H1 (cell line): ENCODE measurements around the gene TNS4. TPM values are rescaled to one million over a fixed set of nuclear protein-coding genes. Genes with fewer than 3 reads are reported as not detected.

Source experiments
- CTCF ChIA-PET: fragments of 300-600 bp; sonication (Branson Sonifier 250); formaldehyde crosslinking; loops from one replicate; lab custom pipeline; 2021; ENCODE audit not compliant: partially characterized antibody; lab: Charles Lee
- POLR2A ChIA-PET: fragments of 300-600 bp; sonication (Branson Sonifier 250); formaldehyde crosslinking; loops from one replicate; lab custom pipeline; 2021; ENCODE audit warnings: inconsistent platforms; ENCODE audit not compliant: partially characterized antibody; lab: Charles Lee
- DNase-seq, 2 experiments: peaks; one replicate each; pipeline versions ENCODE4 v3.0.0 to v3.0.0-alpha.2; 2010 to 2022; ENCODE audit warnings: low spot score in 2 of 2, low read depth in 1 of 2, mixed read lengths in 1 of 2
- FAIRE-seq: peaks from 2 replicates; lab custom pipeline; 2011; peaks lifted over from hg19 to GRCh38; lab: Jason Lieb, UNC
- H2AFZ ChIP-seq: 2 replicates; pipeline ENCODE4 v1.8.1; 2012; ENCODE audit warnings: low read length, inconsistent platforms
- H2AK5ac ChIP-seq: 2 replicates; pipeline ENCODE4 v1.6.1; 2013; ENCODE audit warnings: low read depth, low read length
- H2BK120ac ChIP-seq: replicated peaks from 2 replicates; pipeline ENCODE3; 2013; ENCODE audit warnings: low read depth, low read length, inconsistent platforms
- H2BK12ac ChIP-seq: 2 replicates; pipeline ENCODE4 v1.6.1; 2013; ENCODE audit warnings: low read depth, low read length
- H2BK15ac ChIP-seq: 2 replicates; pipeline ENCODE4 v1.6.1; 2013; ENCODE audit warnings: low read length
- H2BK20ac ChIP-seq: 2 replicates; pipeline ENCODE4 v1.6.1; 2013; ENCODE audit warnings: low read length
- H2BK5ac ChIP-seq: 2 replicates; pipeline ENCODE4 v1.6.1; 2013; ENCODE audit warnings: low read depth, low read length
- H3K14ac ChIP-seq: 2 replicates; pipeline ENCODE4 v1.6.1; 2013; ENCODE audit warnings: inconsistent platforms; ENCODE audit not compliant: insufficient read length
- H3K18ac ChIP-seq: 2 replicates; pipeline ENCODE4 v1.6.1; 2013; ENCODE audit warnings: low read length; ENCODE audit errors: extremely low read depth
- H3K23ac ChIP-seq: 2 replicates; pipeline ENCODE4 v1.6.1; 2013; ENCODE audit warnings: inconsistent platforms; ENCODE audit not compliant: insufficient read length
- H3K23me2 ChIP-seq: 2 replicates; pipeline ENCODE4 v1.6.1; 2013; ENCODE audit warnings: low read depth, low read length
- H3K27ac ChIP-seq: 2 replicates; pipeline ENCODE4 v1.6.1; 2011; ENCODE audit warnings: low read depth, low read length, inconsistent platforms
- H3K27me3 ChIP-seq, 4 experiments: replicated peaks in 1 of 4; 1 replicate in 1 of 4; 2 replicates in 3 of 4; pipeline versions ENCODE4 v1.6.1 to v1.8.1; 2011 to 2013; ENCODE audit warnings: low read length in 3 of 4, mild to moderate bottlenecking in 3 of 4, inconsistent platforms in 2 of 4, mixed read lengths in 2 of 4, moderate library complexity in 1 of 4; ENCODE audit not compliant: control insufficient read depth in 3 of 4, insufficient read depth in 3 of 4; ENCODE audit errors: extremely low read depth in 1 of 4
- H3K36me3 ChIP-seq, 4 experiments: 2 replicates each; pipeline versions ENCODE4 v1.6.1 to v1.8.1; 2011 to 2013; ENCODE audit warnings: mild to moderate bottlenecking in 4 of 4, low read length in 3 of 4, moderate library complexity in 2 of 4, control low read depth in 1 of 4, inconsistent platforms in 1 of 4; ENCODE audit not compliant: insufficient read depth in 4 of 4, control insufficient read depth in 2 of 4
- H3K4ac ChIP-seq: replicated peaks from 2 replicates; pipeline ENCODE3; 2013; ENCODE audit warnings: low read length, low read depth, mixed read lengths, inconsistent platforms; ENCODE audit not compliant: insufficient read length
- H3K4me1 ChIP-seq, 4 experiments: replicated peaks in 1 of 4; 1 replicate in 1 of 4; 2 replicates in 3 of 4; pipeline versions ENCODE4 v1.6.1 to v1.8.1; 2011 to 2013; ENCODE audit warnings: low read length in 3 of 4, inconsistent platforms in 2 of 4, mixed read lengths in 1 of 4; ENCODE audit not compliant: insufficient read depth in 4 of 4, control insufficient read depth in 3 of 4
- H3K4me2 ChIP-seq, 2 experiments: 2 replicates each; pipeline versions ENCODE4 v1.6.1 to v1.8.1; 2011 to 2013; ENCODE audit warnings: low read depth in 2 of 2, low read length in 2 of 2, control low read depth in 1 of 2, inconsistent platforms in 1 of 2, mild to moderate bottlenecking in 1 of 2; ENCODE audit not compliant: insufficient read depth in 1 of 2
- H3K4me3 ChIP-seq, 4 experiments: fragments of 200-600, 300-600 bp in 1 of 4; sonication (generic), shearing (Covaris generic), sonication (Bioruptor Twin) in 1 of 4; 2 replicates each; pipeline versions ENCODE4 v1.5.1 to v1.8.1; 2011 to 2016; ENCODE audit warnings: low read length in 4 of 4, low read depth in 3 of 4, control low read depth in 2 of 4, inconsistent platforms in 2 of 4, mild to moderate bottlenecking in 2 of 4, mixed read lengths in 1 of 4, moderate library complexity in 1 of 4; ENCODE audit not compliant: insufficient read depth in 2 of 4; ENCODE audit errors: extremely low read depth in 1 of 4
- H3K56ac ChIP-seq: replicated peaks from 2 replicates; pipeline ENCODE3; 2013; ENCODE audit warnings: low read depth, mild to moderate bottlenecking, mixed read lengths, low read length, inconsistent platforms; ENCODE audit not compliant: insufficient read length
- H3K79me1 ChIP-seq: 2 replicates; pipeline ENCODE4 v1.6.1; 2013; ENCODE audit warnings: low read depth, low read length, control low read depth
- H3K79me2 ChIP-seq, 2 experiments: 2 replicates each; pipeline versions ENCODE4 v1.6.1 to v1.8.1; 2012 to 2013; ENCODE audit warnings: low read length in 2 of 2, mild to moderate bottlenecking in 2 of 2, inconsistent platforms in 1 of 2; ENCODE audit not compliant: insufficient read depth in 2 of 2, control insufficient read depth in 1 of 2
- H3K9ac ChIP-seq, 4 experiments: replicated peaks in 1 of 4; 1 replicate in 1 of 4; 2 replicates in 3 of 4; pipeline versions ENCODE4 v1.6.1 to v1.8.1; 2011 to 2013; ENCODE audit warnings: low read depth in 3 of 4, low read length in 3 of 4, control low read depth in 2 of 4, mild to moderate bottlenecking in 2 of 4, moderate library complexity in 2 of 4, inconsistent platforms in 1 of 4; ENCODE audit errors: extremely low read depth in 1 of 4
- H3K9me3 ChIP-seq, 2 experiments: 2 replicates each; pipeline versions ENCODE4 v1.6.1 to v1.8.1; 2012 to 2013; ENCODE audit warnings: mild to moderate bottlenecking in 2 of 2, moderate library complexity in 2 of 2, control low read depth in 1 of 2, inconsistent platforms in 1 of 2, low read depth in 1 of 2, low read length in 1 of 2, mixed read lengths in 1 of 2; ENCODE audit not compliant: insufficient read depth in 2 of 2
- H4K20me1 ChIP-seq, 2 experiments: replicated peaks in 1 of 2; 2 replicates each; pipeline versions ENCODE3 to v1.8.1; 2011 to 2013; ENCODE audit warnings: inconsistent platforms in 2 of 2, low read length in 2 of 2, mild to moderate bottlenecking in 1 of 2; ENCODE audit not compliant: insufficient read depth in 2 of 2, control insufficient read depth in 1 of 2
- H4K5ac ChIP-seq: 2 replicates; pipeline ENCODE4 v1.6.1; 2013; ENCODE audit warnings: low read length, low read depth, mixed read lengths, inconsistent platforms; ENCODE audit not compliant: insufficient read length
- H4K8ac ChIP-seq: 2 replicates; pipeline ENCODE4 v1.8.0; 2013; ENCODE audit warnings: mild to moderate bottlenecking, moderate library complexity, low read length, inconsistent platforms; ENCODE audit not compliant: insufficient read depth; ENCODE audit errors: extremely low read depth
- H4K91ac ChIP-seq: replicated peaks from 2 replicates; pipeline ENCODE3; 2013; ENCODE audit warnings: low read length, mixed read lengths, inconsistent platforms; ENCODE audit not compliant: insufficient read length
- FOSL1 ChIP-seq: IDR thresholded peaks from 2 replicates; pipeline ENCODE4 v1.6.1; 2011; ENCODE audit warnings: mild to moderate bottlenecking, low read depth, low read length, moderate library complexity; ENCODE audit not compliant: insufficient read depth
- TAF7 ChIP-seq: optimal IDR thresholded peaks from 2 replicates; pipeline ENCODE3; 2011; ENCODE audit warnings: low read depth, mild to moderate bottlenecking, inconsistent platforms, low read length, moderate library complexity, borderline replicate concordance
- WGBS, 2 experiments: shearing (Covaris generic) in 1 of 2; methylation state at CpG; one replicate each; pipeline versions ENCODE4 v1.1.6 to v1.1.7; 2013 to 2015; ENCODE audit warnings: low lambda C conversion rate in 2 of 2, mixed read lengths in 2 of 2, inconsistent platforms in 1 of 2, low coverage in 1 of 2, missing lambda C conversion rate in 1 of 2; ENCODE audit not compliant: insufficient replicate concordance in 2 of 2, insufficient coverage in 1 of 2, insufficient read length in 1 of 2; ENCODE audit errors: extremely low coverage in 1 of 2, missing lambda C conversion rate in 1 of 2; 5-methylcytosine and 5-hydroxymethylcytosine counted together
- polyA plus RNA-seq, 7 experiments: library from polyadenylated mRNA; depleted of rRNA in 3 of 7; stranded (reverse) in 5 of 7; unstranded in 2 of 7; fragments of >200 nt in 5 of 7; fragments of 200-250 nt in 2 of 7; gene quantifications; 1 replicate in 5 of 7; 2 replicates in 1 of 7; 4 replicates in 1 of 7; pipeline versions ENCODE4 v1.2.1 to v1.2.3, GENCODE V29; 2011 to 2013; ENCODE audit warnings: missing spikeins in 2 of 7, mixed read lengths in 2 of 7
- total RNA-seq: library from RNA; stranded (reverse); fragmentation: NEBNext Ultra II Directional; extraction: Animal tissue kit (Norgen Biotek cat#: 25700); gene quantifications from 2 replicates; pipeline ENCODE4 v1.2.1, GENCODE V29; 2021

TNS4 gene
- total and polyA plus RNA-seq, 2 of the 8 experiments (the other 6 are each of a cell fraction or from before 2014, with no cell fraction given): 0.20 to 0.21 TPM

- POLR2A ChIA-PET: no interaction called here
- Histone ChIP-seq H3K27ac (no peak overlapping the region), H4K91ac (no peak overlapping the region), H3K56ac (no peak overlapping the region), H2AFZ (no peak overlapping the region), H3K18ac (no peak overlapping the region), H3K4me3 (no peak overlapping the region), H4K5ac (no peak overlapping the region), H3K4me2 (no peak overlapping the region), H3K9me3 (no peaks in the 10 kb centered on the region), H3K9ac (no peak overlapping the region)
- CTCF ChIA-PET: interaction anchor here (1.4 to 2.4 kb wide), 5 partner anchors 12 to 60 kb away, joined by 3 to 13 read pairs (median 6); partner anchors contain the start of gene IGFBP4
- DNase-seq: no peak
- TF ChIP-seq FOSL1: no peak
- TF ChIP-seq TAF7: no peak
- TF ChIP-seq, all 59 proteins: peak for 0
- Histone ChIP-seq H3K79me2 (no peaks in the 10 kb centered on the region), H3K14ac (no peak overlapping the region), H2AK5ac (no peak overlapping the region), H2BK120ac (no peak overlapping the region), H3K23ac (no peak overlapping the region), H2BK20ac (no peak overlapping the region), H3K4me1 (peaks cover under 1 to 18% (median 5%) of the 10 kb centered on the region in 4 experiments; a peak in 5 of 7 replicates), H4K20me1 (no peaks in the 10 kb centered on the region), H3K79me1 (no peaks in the 10 kb centered on the region), H2BK12ac (no peak overlapping the region), H4K8ac (no peak overlapping the region), H3K36me3 (no peaks in the 10 kb centered on the region), H3K4ac (no peak overlapping the region), H2BK15ac (no peak overlapping the region), H2BK5ac (no peak overlapping the region), H3K23me2 (peaks cover 3% of the 10 kb centered on the region; the same call in 1 of the 2 replicates), H3K27me3 (no peaks in the 10 kb centered on the region)
- WGBS, 2 experiments: 87% methylated on average over 2 of the region's 2 CpGs; no CpG with 5 or more reads in 1 of the 2 experiments
- FAIRE-seq: no peak
Observed at GRCh38 chr17:40503154-40503553, 1.7 kb upstream of the TNS4 start.
